ENCODE measurements around the gene TMEM40. TPM values are rescaled to one million over a fixed set of nuclear protein-coding genes. Genes with fewer than 3 reads are reported as not detected.
A peak's percentile ranks its signal among the peaks of the same experiment; 100 is the strongest.

Gene TMEM40
- total and polyA plus RNA-seq, 9 of the 15 experiments (the other 6 are each of a cell fraction or from before 2014, with no cell fraction given) = 0.11 to 0.31 (median 0.14) TPM; not detected in 6

DNA sequence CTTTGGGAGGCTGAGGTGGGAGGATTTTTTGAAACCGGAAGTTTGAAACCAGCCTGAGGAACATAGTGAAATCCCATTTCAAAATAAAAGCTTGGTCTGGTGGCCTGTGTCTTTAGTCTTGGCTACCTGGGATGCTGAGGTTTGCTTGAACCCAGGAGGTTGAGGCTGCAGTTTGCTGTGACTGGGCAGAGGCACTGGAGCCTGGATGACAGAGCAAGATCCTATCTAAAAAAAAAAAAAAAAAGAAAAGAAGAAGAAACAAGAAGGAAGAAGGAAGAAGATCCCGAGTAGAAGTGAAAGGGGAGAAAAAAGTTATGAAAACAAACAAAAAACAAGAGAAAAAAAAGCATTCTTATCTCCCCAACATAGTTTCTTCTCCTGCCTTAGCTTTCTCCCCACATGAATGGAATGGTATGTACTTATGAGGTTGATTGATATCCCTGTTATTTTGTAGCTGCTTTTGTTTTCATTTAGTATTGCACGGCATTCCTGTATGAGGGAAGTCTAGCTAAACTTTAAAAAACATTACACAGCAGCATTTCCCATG lies 42.4 kb downstream of the TMEM40 start (continued):
- TF ChIP-seq MCM2 (IDR thresholded peaks at IDR 0.05; ENCODE audit: low read depth) (no peak), PTRF (tag; IDR thresholded peaks at IDR 0.05) (no peak), MXI1 (IDR thresholded peaks at IDR 0.05; ENCODE audit: low read depth, low read length) (no peak), ZNF134 (CRISPR knock-in tag; conservative IDR thresholded peaks at IDR 0.05) (no peak), RAD51 (IDR thresholded peaks at IDR 0.05; ENCODE audit: borderline replicate concordance, low read depth) (no peak), ZNF384 (IDR thresholded peaks at IDR 0.05; ENCODE audit: low read depth, low read length) (peak; percentile 89), ZNF699 (CRISPR knock-in tag; IDR thresholded peaks at IDR 0.05; ENCODE audit: insufficient replicate concordance) (no peak), ZEB2 (IDR thresholded peaks at IDR 0.05) (no peak), ELF2 (CRISPR knock-in tag; IDR thresholded peaks at IDR 0.05) (no peak), PHB (CRISPR knock-in tag; IDR thresholded peaks at IDR 0.05) (no peak), ZNF408 (CRISPR knock-in tag; IDR thresholded peaks at IDR 0.05; ENCODE audit: low read depth) (no peak), GATA2 (CRISPR knock-in tag; IDR thresholded peaks at IDR 0.05) (no peak), C11orf30 (IDR thresholded peaks at IDR 0.05; ENCODE audit: low read depth) (peak; percentile 62), STAT5A (IDR thresholded peaks at IDR 0.05; ENCODE audit: borderline replicate concordance, low read length) (no peak), CCNT2 (IDR thresholded peaks at IDR 0.05; ENCODE audit: borderline replicate concordance, extremely low read depth, insufficient read length, low read depth, low read length) (no peak), TAF15 (IDR thresholded peaks at IDR 0.05; ENCODE audit: low read depth, low read length) (no peak)
- TF ChIP-seq, protein P1, sequence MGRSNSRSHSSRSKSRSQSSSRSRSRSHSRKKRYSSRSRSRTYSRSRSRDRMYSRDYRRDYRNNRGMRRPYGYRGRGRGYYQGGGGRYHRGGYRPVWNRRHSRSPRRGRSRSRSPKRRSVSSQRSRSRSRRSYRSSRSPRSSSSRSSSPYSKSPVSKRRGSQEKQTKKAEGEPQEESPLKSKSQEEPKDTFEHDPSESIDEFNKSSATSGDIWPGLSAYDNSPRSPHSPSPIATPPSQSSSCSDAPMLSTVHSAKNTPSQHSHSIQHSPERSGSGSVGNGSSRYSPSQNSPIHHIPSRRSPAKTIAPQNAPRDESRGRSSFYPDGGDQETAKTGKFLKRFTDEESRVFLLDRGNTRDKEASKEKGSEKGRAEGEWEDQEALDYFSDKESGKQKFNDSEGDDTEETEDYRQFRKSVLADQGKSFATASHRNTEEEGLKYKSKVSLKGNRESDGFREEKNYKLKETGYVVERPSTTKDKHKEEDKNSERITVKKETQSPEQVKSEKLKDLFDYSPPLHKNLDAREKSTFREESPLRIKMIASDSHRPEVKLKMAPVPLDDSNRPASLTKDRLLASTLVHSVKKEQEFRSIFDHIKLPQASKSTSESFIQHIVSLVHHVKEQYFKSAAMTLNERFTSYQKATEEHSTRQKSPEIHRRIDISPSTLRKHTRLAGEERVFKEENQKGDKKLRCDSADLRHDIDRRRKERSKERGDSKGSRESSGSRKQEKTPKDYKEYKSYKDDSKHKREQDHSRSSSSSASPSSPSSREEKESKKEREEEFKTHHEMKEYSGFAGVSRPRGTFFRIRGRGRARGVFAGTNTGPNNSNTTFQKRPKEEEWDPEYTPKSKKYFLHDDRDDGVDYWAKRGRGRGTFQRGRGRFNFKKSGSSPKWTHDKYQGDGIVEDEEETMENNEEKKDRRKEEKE (IDR thresholded peaks at IDR 0.05; ENCODE audit: borderline replicate concordance in 1 of 2, control insufficient read depth in 1 of 2, low read depth in 2 of 2, low read length in 1 of 2) = no peak
- TF ChIP-seq, protein P2, sequence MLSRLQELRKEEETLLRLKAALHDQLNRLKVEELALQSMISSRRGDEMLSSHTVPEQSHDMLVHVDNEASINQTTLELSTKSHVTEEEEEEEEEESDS (CRISPR knock-in tag; IDR thresholded peaks at IDR 0.05) = no peak
- TF ChIP-seq, protein P3, sequence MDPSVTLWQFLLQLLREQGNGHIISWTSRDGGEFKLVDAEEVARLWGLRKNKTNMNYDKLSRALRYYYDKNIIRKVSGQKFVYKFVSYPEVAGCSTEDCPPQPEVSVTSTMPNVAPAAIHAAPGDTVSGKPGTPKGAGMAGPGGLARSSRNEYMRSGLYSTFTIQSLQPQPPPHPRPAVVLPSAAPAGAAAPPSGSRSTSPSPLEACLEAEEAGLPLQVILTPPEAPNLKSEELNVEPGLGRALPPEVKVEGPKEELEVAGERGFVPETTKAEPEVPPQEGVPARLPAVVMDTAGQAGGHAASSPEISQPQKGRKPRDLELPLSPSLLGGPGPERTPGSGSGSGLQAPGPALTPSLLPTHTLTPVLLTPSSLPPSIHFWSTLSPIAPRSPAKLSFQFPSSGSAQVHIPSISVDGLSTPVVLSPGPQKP (CRISPR knock-in tag; IDR thresholded peaks at IDR 0.05) = no peak
- TF ChIP-seq, protein P4, sequence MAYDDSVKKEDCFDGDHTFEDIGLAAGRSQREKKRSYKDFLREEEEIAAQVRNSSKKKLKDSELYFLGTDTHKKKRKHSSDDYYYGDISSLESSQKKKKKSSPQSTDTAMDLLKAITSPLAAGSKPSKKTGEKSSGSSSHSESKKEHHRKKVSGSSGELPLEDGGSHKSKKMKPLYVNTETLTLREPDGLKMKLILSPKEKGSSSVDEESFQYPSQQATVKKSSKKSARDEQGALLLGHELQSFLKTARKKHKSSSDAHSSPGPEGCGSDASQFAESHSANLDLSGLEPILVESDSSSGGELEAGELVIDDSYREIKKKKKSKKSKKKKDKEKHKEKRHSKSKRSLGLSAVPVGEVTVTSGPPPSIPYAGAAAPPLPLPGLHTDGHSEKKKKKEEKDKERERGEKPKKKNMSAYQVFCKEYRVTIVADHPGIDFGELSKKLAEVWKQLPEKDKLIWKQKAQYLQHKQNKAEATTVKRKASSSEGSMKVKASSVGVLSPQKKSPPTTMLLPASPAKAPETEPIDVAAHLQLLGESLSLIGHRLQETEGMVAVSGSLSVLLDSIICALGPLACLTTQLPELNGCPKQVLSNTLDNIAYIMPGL (CRISPR knock-in tag; IDR thresholded peaks at IDR 0.05) = no peak
- TF ChIP-seq, protein P5, sequence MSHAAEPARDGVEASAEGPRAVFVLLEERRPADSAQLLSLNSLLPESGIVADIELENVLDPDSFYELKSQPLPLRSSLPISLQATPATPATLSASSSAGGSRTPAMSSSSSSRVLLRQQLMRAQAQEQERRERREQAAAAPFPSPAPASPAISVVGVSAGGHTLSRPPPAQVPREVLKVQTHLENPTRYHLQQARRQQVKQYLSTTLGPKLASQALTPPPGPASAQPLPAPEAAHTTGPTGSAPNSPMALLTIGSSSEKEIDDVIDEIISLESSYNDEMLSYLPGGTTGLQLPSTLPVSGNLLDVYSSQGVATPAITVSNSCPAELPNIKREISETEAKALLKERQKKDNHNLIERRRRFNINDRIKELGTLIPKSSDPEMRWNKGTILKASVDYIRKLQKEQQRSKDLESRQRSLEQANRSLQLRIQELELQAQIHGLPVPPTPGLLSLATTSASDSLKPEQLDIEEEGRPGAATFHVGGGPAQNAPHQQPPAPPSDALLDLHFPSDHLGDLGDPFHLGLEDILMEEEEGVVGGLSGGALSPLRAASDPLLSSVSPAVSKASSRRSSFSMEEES (CRISPR knock-in tag; IDR thresholded peaks at IDR 0.05) = no peak
